DMS79 treated with DMSO at 0.1 percent for 48 hours (cell line): ENCODE measurements around the gene ATP11A.

Source experiments
- DNase-seq: peaks from one replicate; lab custom pipeline; 2025; lab: John Stamatoyannopoulos, UW

The ATP11A gene

DNA sequence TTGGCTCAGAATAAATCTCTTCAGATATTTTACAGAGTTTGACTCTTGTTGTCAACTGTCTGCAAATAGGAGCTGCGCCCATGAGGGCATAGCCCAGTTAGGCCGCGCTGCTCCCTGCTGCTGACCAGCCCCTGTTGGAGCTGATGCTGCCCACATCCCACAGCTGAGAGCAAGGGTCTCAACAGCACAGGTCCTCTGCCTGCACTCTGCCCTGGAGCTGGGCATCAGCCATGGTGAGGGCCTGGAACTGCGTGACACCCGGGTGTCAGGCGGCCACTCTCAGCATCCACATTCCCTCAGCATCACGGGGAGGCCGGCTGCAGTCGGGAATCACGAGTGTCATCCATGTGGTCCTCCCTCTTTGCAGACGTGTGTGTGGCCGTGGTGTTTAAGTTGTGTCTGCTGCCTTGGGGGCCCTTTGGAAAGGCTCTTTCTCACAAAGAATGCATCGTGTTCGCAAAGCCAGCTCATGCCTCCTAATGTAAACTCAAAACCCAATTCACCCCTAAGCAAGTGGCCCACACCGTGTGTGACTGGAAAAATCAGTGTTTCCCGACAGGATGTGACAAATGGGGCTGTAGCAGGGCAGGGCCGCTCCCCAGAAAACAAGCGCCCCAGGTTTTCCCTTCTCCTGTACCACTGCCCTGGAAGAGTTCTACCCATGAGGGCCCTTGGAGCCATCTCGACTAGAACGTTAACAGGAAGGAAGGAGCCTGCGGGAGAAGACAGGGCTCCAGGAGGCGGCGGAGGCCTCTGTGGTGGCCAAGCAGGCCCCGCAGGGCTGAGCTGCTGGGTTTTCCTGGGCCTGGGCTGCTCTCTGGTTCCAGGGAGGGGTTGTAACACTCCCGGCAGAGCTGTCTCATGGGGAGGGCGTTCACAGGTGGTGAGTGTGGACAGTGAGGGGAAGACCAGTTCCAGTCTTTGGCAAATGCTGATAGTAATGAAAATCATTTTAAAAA lies 20.3 kb downstream of the ATP11A start:
- DNase-seq: no peak

DNA sequence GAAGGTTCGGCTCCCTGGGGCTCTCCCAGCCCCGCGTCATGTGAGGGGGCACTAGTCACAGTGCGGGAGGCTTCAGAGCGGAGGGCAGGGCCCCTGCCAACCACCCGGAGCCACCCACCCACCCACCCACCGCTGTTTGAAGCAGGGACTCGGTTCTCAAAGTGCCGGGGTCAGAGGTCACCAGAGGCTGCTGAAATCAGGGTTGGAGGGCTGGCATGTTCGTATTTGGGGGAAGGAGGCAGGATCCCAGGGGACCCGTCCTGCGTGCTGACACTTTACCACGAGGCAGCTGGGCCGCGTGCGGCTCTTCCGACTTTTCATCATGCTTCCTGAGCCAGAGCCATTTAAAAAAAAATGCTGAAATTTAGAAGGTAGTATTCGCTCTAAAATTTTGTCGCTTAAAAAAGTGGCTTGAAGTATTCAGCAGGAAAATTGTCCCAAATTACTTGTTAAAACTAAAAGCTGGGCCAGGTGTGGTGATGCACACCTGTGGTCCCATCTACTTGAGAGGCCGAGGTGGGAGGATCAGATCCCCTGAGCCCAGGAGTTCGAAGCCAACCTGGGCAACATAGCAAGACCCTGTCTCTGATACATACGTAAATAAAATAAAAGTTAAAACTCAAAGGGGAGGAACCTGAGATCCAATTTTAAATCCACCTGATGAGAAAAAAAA lies 21.2 kb downstream of the ATP11A start:
- no peak for DNase-seq

DNA sequence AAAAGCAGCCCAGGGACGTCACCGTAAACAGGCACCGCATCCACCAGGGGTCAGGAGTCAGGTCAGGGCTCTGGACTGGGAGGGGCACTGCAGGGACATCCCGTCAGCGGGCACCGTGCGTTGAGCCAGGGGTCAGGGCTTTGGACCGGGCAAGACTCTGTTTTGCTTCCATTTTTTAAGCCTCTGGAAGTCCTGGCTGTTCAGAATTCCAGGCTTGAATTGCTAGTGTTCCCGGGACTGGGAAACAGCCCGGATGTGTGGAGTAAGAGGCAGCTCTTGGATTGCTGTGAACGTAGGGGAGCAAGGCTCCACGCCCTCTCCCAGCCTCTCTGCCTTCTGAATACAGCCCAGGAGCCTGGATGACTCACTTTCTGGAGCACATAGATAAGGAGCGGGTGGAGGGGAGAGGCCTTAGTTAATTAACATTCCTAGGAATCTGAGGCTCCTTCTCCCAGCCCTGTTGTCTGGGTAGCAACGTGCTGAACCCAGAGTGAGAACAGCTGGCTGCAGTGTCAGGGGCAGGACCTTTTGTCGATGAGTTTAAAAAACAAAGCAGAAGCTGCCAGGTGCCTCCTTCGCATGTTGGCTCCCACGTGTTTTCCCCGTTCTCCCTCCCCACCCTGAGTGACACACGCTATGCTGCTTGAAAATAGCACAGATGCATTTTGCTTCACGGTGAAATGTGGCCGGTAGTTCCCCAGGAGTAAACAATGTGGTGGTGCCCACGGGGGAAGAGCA lies 21.9 kb downstream of the ATP11A start:
- DNase-seq: peak; percentile 93

DNA sequence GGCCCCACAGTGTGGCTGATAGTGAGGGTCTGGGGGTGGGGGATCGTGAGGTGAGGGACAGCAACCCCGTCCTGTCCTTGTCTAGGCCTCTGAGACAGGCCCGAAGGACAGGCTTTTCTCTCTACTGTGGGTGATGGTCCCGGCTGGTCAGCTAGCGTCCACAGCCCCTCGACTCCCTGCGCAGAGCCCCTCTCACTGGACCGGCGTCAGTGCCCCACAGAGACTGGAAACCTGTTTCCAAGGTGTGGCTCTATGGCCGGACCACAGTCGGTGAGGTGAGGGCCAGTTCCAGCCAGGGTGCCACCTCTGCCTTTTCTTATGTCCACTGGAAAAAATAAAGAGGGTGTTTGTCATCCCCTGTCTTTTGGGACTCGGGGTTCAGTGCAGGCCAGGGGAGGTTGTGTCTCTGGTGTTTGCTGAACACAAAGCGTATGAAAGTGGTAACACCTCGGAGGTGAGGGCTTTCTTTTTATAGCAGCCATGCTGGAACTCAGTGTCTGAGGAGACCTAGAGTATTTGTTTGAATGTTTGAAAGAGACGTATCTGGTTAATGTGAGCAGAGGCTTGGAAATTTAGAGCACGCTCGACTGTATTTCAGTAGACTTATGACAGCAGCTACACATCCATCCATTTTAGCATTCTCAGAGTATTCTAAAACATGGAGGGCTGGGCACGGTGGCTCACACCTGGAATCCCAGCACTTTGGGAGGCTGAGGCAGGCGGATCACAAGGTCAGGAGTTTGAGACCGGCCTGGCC lies 22.8 kb downstream of the ATP11A start:
- no peak for DNase-seq

DNA sequence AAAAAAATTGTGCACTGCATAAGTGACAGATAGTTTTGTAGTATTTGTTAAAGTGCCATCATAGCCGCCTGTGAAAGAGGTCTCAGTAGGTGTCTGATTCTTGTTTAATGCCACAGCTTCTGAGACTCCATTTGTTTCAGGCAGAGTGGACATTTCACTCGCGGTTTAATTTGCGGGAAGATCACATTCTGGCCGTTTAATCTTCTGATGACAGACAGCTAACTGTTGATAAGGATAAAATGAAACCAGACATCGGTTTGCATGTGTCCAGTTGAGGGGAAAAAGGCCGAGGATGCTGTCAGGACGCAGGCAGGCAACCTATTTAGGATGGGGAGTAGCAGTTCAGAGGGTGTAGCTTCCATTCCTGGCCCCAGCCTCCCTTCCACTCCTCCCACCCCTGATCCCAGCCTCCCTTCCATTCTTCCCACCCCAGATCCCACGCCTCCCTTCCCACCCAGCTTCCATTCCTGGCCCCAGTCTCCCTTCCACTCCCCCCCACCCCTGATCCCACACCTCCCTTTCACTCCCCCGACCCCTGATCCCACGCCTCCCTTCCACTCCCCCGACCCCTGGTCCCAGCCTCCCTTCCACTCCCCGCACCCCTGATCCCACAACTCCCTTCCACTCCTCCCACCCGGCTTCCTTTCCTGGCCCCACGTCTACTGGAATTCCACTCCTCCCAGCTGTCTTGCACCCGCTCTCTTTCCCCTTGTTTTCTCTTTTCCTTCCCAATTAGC lies 23.8 kb downstream of the ATP11A start:
- no peak for DNase-seq

DNA sequence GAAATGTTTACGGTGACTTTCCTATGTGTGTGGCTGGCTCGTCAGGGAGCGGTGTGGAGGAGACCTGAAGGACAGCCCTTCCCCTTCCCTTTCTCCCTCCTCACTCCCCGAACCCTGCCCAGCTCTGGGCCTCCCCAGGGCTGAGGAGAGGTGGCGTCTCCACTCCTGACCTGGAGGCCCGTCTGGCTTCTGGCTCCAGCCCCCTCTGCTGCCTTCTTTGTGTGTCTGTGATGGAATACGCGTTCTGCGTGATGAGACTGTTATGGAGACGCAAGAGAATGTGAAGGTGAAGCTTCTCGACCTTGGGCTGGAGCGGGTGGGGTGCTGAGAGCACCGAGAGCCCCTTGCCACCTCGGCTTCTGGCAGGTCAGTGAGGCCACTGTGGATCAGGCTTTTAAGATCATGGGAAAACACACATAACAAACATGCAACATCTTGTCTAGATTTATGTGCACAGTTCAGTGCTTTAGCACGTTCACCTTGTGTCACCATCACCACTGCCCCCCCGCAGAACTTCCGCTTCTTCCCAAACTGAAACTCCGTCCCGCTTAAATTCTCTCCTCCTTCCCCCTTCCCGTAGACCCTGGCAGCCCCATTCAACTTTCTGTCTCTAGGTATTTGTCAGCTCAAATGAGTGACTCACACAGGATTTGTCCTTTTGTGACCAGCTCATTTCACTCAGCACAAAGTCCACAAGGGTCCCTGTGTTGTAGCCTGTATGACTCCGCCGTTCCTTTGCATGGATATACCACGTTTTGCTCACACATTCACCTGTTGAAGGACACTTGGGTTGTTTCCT lies 24.7 kb downstream of the ATP11A start:
- no peak for DNase-seq

DNA sequence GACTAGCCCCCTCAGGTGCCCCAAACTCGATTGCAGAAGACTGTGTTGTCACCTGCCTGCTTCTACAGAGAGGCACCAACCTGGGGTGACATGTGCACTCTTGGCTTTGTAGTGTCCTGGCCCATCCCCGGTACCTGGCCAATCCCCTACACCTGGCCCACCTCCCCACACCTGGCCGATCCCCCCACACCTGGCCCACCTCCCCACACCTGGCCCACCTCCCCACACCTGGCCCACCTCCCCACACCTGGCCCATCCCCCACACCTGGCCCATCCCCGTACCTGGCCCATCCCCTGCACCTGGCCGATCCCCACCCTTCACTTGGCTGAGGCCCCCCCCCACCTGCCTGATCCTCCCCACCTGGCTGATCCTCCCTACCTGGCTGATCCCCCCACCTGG lies 25.4 kb downstream of the ATP11A start:
- no peak for DNase-seq

DNA sequence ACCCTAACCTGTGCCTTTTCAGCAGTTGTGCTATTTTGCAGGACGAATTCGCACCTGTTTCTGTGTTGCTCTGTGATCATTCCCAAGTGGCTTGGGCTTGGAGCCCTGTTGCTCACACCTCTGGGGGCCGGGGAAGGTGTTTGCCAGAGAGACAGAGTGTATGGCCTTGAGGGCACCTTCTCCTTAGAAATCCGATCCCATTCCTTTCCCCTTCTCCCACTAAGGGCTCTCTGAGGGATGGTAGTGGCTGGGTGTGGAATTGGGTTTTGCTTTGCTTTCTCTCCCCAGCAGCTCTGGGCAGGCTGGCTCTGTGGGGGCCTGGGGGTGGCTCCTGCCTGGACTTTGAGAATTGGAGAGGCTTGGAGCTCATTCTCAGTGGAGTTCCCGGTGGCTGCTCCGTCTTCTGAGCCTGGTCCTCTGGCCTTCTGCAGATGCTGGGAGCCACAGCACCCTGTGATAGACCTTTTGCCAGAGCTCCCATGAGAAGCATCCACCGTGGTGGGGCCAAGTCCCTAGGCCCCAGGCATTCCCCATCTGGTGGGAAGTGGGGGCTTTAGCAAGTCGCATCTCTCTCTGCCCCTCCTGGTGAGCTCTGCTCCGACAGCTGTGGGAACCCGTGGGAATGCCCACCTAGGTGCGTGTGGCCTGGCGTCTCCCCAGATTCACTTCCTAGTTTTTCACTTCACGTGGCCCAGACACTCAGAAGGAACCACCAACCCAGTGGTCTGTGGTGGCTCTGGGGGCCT lies 26.1 kb downstream of the ATP11A start:
- DNase-seq: peak; percentile 90

DNA sequence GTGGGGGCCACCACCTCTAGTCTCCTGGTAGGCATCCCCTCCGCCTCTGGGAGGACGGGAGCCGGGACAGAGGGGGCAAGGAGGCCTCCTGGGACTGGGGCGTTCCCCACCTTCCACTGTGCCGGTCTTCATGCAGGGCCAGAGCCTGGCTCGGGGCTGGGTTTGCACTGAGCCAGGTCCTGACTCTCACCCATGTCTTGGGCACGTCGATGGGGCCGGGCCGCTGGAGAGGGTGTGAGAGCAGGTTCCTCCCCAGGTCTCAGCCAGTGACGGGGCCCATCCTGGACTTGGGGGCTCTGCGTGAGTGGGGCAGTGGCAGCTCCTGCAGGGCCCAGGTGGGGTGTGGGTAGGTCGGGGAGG lies 26.6 kb downstream of the ATP11A start:
- no peak for DNase-seq

DNA sequence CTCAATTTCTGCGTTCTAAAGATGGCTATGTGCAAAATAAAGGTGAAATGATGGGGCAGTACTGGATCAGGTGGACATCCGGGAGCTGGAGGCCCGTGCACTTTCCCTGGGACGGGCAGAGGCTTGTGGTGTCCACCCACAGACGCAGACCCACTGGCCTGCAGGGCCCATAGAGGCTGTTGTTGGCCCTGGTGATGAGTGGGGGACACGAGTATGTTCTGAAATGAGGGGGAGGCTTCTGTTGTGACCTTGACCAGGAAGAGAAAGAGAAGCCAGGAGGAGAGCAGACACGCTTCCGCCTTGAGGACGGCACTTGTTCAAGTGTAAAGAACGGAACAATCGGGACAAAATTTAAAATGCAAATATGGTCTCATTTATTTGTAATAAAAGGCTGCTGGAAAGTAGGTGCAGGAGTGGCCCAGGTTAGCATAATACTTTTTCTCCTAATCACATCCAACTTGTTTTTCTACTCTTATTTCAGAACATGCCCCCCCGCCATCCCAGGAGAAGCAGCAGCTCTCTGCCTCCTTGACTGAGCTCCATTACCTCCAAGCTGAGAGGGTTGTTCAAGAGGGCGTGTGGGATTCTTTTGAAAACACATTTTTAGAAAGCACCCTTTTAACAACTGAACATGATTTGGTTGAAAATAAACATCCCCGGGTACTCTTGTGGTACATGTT lies 27.1 kb downstream of the ATP11A start:
- peak; percentile 96 for DNase-seq

DNA sequence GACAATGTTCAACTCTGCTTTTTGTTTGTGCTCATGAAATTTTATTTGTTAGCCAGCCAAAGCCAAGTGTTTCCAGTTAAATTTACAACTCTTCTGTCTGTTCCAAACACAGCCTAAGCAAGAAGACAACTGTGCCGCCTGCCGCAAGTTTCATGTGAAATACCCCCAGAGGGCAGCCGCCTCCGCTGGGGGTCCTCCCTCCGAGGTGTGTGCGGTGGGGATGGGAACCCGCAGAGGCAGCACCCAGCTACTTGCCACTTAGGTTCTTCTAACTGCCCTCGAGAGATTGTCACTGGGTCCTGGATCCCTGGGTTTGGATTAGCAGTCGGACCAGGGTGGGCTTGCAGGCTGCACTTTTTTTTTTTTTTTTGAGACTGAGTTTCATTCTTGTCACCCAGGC lies 28.5 kb downstream of the ATP11A start:
- no peak for DNase-seq

DNA sequence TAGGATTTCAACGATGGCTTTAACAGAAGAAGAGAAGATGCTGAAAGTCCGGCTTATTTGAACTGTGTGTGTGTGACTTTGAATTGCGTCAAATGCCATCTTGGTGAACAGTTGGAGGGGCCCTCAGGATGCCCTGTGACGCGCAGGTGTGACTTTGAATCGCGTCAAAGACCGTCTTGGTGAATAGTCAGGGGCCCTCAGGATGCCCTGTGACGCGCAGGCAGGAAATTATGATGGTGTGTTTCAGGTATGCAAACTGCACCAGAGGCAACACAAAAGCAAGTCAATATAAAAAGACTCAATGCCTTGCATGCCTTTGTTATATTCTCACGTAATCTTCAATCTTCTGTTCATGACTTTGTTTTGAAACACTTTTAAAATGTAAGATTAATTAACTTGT lies 29.2 kb downstream of the ATP11A start:
- no peak for DNase-seq

DNA sequence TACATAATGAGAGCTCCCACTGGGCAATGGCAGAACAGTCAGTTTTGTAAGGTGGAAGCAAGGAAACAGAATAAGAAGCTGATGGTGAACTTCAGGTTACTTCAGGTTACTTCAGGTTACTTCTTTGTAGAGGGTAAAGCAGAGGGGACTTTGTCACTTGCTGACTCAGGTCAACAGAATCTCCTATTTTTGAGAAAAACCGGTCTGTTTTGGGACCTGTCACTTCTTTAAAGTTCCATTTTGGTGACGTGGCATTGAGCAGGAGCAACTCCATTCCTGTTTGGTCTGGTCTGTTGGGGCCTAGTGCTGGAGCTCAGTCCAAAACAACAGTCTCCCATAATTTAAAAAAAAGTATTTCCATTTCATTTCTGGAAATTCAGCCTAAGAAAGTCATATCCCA lies 29.7 kb downstream of the ATP11A start:
- no peak for DNase-seq

DNA sequence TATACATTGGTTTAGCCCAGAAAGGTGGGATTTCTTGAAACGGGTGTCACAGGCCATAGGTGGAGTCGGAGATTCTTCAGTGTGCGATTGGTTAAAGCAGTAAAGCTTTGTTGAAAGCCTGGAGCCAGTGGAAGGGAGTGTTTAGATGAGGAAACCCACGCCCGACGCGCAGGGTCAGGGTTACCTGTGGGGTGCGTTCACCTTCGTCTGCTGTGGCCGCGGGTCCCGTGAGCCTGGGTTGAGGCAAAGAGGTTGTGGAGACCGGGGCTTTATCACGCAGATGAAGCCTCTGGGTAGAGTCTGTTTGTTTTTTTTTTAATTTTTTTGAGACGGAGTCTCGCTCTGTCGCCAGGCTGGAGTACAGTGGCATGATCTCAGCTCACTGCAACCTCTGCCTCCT lies 30.4 kb downstream of the ATP11A start:
- DNase-seq: no peak

DNA sequence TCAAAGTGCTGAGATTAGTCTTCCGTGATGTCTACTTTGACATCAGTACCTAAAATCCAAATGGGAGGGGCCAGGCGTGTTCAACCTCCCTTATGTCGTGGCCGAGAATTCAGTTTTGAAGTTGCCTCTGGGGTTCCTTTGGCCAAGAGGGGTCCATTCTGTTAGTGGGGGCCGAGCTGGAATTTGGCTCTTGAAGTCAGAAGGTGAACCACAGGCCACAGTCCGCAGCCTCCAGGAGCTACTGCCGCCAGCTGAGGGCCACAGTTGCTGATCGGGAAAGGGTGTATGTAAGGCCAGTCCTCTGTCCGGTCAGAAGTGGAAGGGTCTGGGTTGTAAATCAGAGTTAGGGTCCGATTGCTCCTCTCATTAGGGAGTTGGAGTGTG lies 31.0 kb downstream of the ATP11A start:
- no peak for DNase-seq

DNA sequence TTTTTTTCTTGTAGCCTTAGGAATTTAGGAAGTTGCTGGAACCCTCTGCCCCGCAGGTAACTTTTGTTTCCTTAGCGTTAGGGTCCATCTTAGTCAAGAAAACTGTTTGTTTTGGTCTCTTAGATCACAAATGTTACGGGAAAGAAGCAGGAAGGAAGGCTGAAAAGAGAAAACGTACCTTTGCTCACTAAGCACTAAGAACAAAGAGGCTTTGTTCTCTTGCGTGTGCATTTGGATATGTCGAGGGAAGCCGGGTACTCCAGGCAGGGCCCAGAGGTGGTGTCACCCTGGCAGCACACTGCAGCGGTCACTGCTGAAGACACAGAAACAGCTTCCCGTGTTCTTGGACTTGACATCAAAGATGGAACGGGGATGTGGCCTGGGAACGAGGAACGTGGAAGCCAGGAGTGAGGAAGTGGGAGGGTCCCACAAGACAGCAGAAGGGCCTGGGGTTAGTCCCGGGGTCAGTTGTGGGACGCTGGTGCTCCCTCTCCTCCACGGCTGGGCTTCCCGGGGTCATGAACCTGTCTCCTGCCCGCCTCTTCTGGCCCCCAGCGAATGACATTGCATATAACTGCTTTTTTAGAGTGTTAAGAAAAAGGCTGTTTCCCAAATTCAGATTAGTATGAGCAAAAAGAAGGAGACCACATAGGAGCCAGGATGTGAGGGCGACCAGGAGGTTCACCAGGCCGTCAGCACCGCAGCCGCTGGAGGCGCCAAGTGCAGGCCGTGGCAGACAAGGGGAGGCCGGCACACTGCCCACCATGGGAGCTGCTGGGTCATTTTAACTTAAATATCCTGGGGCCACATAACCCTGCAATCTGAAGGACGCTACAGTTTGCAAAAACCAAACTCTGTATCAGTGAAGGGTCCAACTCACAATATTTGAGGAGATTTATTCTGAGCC lies 31.6 kb downstream of the ATP11A start:
- DNase-seq: no peak

DNA sequence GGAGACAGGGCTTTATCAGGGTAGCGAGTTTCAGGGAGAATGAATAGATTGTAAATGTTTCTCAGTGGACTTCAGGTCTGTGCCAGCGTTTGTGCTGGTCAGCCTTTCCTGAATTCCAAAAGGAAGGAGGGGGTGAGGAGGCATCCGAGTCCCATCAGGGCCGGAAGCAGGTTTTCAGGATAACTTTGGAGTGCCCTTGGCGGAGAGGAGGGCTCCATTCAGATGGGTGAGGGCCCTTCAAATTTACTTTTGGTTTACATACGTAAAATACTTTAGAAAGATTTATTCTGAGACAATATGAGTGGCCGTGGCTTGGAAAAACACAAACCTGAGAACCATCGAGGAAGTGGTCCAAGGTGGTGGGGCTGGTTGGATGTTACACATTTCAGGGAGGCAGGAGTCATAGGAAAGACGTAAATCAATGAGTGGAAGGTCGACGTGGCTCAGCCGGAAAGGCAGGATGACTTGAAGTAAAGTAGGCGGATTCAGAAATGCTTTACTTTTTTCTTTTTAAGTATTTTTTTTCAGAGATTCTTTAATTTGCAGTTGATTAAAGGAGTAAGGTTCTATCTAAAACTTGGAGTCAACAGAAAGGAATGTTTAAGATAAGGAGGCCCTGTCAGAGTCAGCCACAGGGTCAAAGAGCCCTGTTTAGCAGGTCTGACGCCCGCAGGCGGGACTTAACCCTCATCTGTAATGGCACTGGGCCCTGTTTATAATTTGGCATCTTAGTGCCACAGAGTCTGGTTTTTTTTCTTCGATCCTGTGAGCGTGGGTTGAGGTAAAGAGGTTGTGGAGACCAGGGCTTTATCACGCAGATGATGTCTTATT lies 32.8 kb downstream of the ATP11A start:
- DNase-seq: peak; percentile 43
